HG02678 (cell line): ENCODE data around the gene FAM111B.
A peak's percentile ranks its signal among the peaks of the same experiment; 100 is the strongest.
"Not testable (repeated sequence)": the region's sequence is repeated elsewhere in the genome, so short reads cannot be mapped to it uniquely, and the experiment has no call there.

Experiments
- ATAC-seq: cut with Tn5 transposase; IDR thresholded peaks from one replicate; pipeline ENCODE4 v1.9.1; 2021; ENCODE audit warnings: mild to moderate bottlenecking, moderate library complexity; ENCODE audit not compliant: unreplicated experiment

The FAM111B gene

GRCh38 chr11:59097113-59097708, 9.8 kb upstream of the FAM111B start:
- peak; percentile 39 for ATAC-seq

- peak; percentile 20 for ATAC-seq
Measured at GRCh38 chr11:59097938-59098337, 9.1 kb upstream of the FAM111B start.

- ATAC-seq: peak; percentile 66
Measured at GRCh38 chr11:59102259-59102765, 4.7 kb upstream of the FAM111B start.

GRCh38 chr11:59107721-59108120, 684 bp downstream of the FAM111B start:
- peak; percentile 36 for ATAC-seq

- ATAC-seq: no peak
Measured at GRCh38 chr11:59112494-59112893, 5.5 kb downstream of the FAM111B start.

- ATAC-seq: no peak
Measured at GRCh38 chr11:59114344-59114743, 7.3 kb downstream of the FAM111B start.

- no peak for ATAC-seq
Measured at GRCh38 chr11:59115553-59115952, 8.5 kb downstream of the FAM111B start.

GRCh38 chr11:59117774-59118173, 10.7 kb downstream of the FAM111B start:
- ATAC-seq: no peak

- ATAC-seq: no peak
Measured at GRCh38 chr11:59119826-59120225, 12.8 kb downstream of the FAM111B start.

GRCh38 chr11:59135648-59136461, 28.8 kb downstream of the FAM111B start:
- peak; percentile 98 for ATAC-seq

GRCh38 chr11:59136551-59136950, 29.5 kb downstream of the FAM111B start:
- not testable (repeated sequence) for ATAC-seq

GRCh38 chr11:59137190-59137589, 30.2 kb downstream of the FAM111B start:
- ATAC-seq: no peak

GRCh38 chr11:59138643-59139042, 31.6 kb downstream of the FAM111B start:
- no peak for ATAC-seq

GRCh38 chr11:59141191-59141590, 34.2 kb downstream of the FAM111B start:
- no peak for ATAC-seq

GRCh38 chr11:59141673-59142460, 34.8 kb downstream of the FAM111B start:
- ATAC-seq: no peak

GRCh38 chr11:59142530-59143507, 35.8 kb downstream of the FAM111B start, which contains the start of gene FAM111A:
TSS of gene FAM111A (plus strand) at chr11:59142856. CDS start at chr11:59148873, 6,017 bp downstream.
- ATAC-seq: peak; percentile 79

GRCh38 chr11:59144096-59144495, 37.1 kb downstream of the FAM111B start:
- ATAC-seq: no peak

- ATAC-seq: peak; percentile 55
Measured at GRCh38 chr11:59144579-59145345, 37.7 kb downstream of the FAM111B start.

GRCh38 chr11:59145534-59145933, 38.5 kb downstream of the FAM111B start:
- no peak for ATAC-seq
